Rectal smooth muscle tissue (tissue), 1 donor: ENCODE data around the gene SLC8B1.
"Not testable (repeated sequence)": the region's sequence is repeated elsewhere in the genome, so short reads cannot be mapped to it uniquely, and the experiment has no call there.

Experiments
- H3K27ac ChIP-seq: one replicate; pipeline ENCODE4 v1.7.0; 2013; ENCODE audit warnings: low read depth, low read length, inconsistent platforms
- H3K27me3 ChIP-seq: one replicate; pipeline ENCODE4 v1.7.0; 2013; ENCODE audit warnings: low read length; ENCODE audit not compliant: control insufficient read depth, insufficient read depth
- H3K36me3 ChIP-seq: one replicate; pipeline ENCODE4 v1.7.0; 2013; ENCODE audit warnings: low read length; ENCODE audit not compliant: control insufficient read depth, insufficient read depth
- H3K4me1 ChIP-seq: one replicate; pipeline ENCODE4 v1.7.0; 2013; ENCODE audit warnings: low read length; ENCODE audit not compliant: control insufficient read depth, insufficient read depth
- H3K4me3 ChIP-seq: one replicate; pipeline ENCODE4 v1.7.0; 2013; ENCODE audit warnings: low read length
- H3K9ac ChIP-seq: one replicate; pipeline ENCODE4 v1.7.0; 2013; ENCODE audit warnings: low read length

The SLC8B1 gene

DNA sequence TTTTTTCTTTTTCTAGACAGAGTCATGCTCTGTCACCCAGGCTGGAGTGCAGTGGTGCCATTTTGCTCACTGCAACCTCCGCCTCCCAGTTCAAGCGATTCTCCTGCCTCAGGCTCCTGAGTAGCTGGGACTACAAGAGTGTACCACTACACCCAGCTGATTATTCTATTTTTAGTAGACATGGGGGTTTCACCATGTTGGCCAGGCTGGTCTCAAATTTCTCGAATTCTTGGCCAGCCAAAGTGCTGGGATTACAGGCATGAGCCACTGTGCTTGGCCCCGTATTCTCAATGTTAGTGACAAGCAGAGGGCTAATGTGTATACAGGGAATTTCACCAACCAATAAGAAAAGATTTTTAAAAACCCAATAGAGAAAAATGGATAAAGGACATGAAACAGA is 31.9 kb upstream of the SLC8B1 start:
- no peaks in the 10 kb centered on the region for H3K36me3 ChIP-seq
- no peak overlapping the region for H3K4me3 ChIP-seq
- no peaks in the 10 kb centered on the region for H3K4me1 ChIP-seq
- no peak overlapping the region for H3K27ac ChIP-seq
- H3K27me3 ChIP-seq = no peaks in the 10 kb centered on the region
- H3K9ac ChIP-seq = no peak overlapping the region

DNA sequence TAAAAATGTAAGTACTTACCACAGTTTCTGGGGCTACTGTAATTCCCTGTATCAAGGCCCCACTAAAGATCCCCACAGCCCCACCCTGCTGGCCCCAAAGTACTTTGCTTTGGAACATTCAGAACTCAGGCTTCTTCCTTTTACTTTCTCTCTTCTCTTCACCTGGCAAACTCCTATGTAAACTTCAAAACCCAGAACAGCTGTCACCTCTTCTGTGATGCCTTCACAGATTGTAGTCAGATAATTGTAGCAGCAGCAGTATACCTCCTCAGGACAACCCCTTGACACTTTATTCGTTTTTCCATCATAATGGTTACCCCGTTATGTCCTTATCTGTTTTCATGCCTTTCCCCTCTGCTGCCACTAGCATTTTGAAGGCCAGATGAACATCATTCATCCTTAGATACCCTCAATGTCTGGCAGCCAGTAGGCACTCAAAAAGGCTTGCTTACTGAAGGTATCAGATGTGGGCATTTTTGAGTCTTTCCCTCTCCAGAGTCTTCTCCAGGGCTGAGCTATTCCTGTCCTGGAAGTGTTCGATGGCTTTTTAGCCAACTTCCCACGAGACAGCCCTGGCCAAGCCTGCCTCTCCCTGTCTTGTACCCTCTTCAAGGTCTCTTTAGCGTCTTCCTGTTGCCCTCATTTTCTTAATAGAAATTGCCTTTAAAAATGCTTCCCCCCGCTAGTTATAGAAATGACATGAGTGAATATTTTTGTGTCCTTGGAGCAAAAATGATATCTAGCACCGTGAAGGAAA is 30.9 kb upstream of the SLC8B1 start:
- Histone ChIP-seq H3K36me3 (no peaks in the 10 kb centered on the region), H3K27me3 (no peaks in the 10 kb centered on the region), H3K4me1 (no peaks in the 10 kb centered on the region), H3K4me3 (no peak overlapping the region), H3K9ac (no peak overlapping the region), H3K27ac (no peak overlapping the region)

DNA sequence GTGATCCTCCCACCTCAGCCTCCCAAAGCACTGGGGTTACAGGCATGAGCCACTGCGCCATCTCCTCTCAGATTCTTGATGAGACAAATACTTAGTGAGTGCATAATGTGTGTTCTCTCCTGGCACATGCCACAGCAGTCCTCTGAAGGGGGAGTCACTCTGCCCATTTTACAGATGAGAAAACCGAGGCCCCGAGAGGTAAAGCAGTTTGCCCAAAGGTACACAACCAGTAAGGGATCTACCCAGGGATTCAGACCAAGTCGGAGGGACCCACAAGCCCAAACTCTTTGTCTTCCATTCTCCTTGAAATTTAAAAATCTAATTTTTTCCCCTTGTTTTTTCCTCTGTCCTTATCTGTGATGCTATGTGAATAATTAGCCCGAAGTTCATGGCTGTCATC is 29.8 kb upstream of the SLC8B1 start:
- no peaks in the 10 kb centered on the region for H3K27me3 ChIP-seq

DNA sequence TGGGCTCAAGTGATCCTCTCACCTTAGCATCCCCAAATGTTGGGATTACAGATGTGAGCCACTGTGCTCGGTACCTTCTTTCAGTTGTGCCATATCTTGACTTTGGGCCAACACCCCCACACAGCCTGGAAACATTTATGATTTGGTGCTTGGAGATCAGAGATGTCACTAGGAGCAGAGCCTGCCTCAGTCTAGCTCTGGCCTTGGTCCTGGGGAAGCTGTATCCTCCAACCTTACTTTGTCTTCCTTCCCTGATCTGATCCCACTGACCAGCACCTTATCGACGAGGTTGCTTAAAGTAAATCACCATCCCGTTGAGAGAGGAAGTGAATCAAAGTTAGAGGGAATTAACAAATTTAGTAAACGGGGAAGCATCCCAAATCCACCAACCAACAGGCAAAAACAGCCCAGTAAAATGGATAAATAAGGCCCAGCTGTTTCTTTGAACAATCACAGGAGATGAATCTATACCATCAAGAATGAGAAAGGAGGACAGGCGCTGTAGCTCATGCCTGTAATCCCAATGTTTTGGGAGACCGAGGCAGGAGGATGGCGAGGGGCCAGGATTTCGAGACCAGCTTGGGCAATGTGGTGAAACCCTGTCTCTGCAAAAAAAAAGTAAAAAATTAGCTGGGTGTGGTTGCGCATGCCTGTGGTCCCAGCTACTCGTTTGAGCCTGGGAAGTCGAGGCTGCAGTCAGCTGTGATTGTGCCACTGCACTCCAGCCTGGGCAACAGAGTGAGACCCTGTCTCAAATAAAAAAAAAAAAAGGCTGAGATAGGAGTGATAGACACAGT is 26.9 kb upstream of the SLC8B1 start:
- no peak overlapping the region for H3K27ac ChIP-seq
- no peak overlapping the region for H3K9ac ChIP-seq
- H3K27me3 ChIP-seq = no peaks in the 10 kb centered on the region
- no peak overlapping the region for H3K4me3 ChIP-seq
- H3K36me3 ChIP-seq = no peaks in the 10 kb centered on the region
- H3K4me1 ChIP-seq = peaks cover 3% of the 10 kb centered on the region

More for the DNA sequence above, 29.8 kb upstream of the SLC8B1 start:
- Histone ChIP-seq H3K36me3 (no peaks in the 10 kb centered on the region), H3K27ac (no peak overlapping the region), H3K9ac (no peak overlapping the region), H3K4me1 (no peaks in the 10 kb centered on the region), H3K4me3 (no peak overlapping the region)

DNA sequence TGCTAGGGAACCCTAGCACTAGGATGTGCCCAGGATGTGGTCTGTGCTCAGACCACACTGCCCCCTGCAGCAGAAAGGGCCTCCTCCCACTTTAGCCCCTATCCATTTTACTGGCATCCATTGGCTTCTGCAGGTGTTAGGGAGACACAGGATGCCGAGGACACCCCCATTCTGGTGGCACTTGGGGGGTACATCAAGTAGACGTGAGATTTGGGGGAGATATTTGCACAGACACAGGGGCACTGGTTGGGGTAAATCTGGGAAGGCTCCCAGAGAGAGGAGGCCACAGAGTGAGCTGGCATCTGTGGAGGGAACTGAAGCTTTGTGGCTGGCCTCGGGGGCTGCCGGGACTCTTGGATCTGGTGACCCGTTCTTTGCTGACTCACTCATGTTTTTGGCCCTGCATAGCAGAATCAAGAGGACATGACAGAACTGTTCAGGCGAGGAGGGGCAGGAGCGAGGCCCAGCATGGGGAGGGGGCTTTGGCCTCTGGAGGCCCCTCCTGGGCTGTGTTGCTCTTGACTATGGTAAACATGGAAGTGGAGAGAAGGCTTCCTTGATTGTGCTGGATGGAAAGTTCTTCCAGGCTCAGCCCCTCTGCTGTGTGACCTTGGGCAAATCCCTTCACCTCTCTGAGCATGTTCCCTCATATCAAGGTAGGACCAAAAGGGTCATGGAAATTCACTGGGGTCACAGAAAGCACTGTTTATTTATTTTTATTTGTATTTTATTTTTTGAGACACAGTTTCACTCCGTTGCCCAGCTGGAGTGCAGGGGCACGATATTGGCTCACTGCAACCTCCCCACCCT is 25.2 kb upstream of the SLC8B1 start:
- peaks cover 3% of the 10 kb centered on the region for H3K4me1 ChIP-seq
- H3K27ac ChIP-seq = no peak overlapping the region
- H3K9ac ChIP-seq = no peak overlapping the region
- no peaks in the 10 kb centered on the region for H3K36me3 ChIP-seq
- H3K27me3 ChIP-seq = no peaks in the 10 kb centered on the region
- peak overlapping the region; percentile 89 for H3K4me3 ChIP-seq

DNA sequence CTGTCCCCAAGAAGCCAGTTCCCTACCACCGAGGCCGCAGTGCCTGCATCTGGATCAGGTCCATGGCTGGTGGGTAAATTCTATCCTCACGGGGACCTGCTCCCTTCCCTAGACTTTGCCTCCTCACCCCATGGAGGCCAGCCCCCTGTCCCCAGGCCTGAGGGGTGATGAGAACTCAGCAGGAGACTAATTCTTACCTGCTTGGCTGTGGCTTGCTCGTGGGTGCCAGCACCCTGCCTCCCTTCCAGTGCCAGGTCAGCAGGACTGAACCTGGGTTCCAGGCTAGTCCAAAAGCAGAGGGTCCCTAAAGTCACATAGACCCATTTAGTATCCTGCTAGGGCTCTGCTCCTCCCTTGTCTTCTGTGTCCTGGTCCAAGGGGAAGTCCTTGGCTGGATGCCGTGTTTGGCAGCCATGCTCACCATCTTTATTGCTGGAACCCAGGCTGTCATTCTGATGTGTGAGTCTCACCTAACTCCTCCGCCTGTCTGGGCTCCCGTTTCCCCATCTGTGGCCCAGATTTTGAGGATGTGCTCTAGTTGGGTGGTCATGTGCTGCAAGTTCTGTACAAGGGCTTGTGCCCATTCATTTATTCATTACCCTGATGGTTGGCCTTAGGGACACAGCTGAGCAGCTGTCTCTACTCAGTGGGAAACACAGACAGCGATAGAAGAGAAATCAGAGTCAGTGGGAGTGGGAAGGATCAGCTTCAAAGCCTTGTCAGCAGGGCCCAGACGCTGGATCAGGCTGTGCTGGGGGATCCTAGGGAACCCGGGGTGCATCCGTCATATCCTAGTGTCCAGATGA is 24.4 kb upstream of the SLC8B1 start:
- Histone ChIP-seq H3K27ac (peak overlapping the region; percentile 80), H3K36me3 (no peaks in the 10 kb centered on the region), H3K27me3 (no peaks in the 10 kb centered on the region), H3K9ac (peak overlapping the region; percentile 65), H3K4me1 (peaks cover 3% of the 10 kb centered on the region), H3K4me3 (peak overlapping the region; percentile 89)

DNA sequence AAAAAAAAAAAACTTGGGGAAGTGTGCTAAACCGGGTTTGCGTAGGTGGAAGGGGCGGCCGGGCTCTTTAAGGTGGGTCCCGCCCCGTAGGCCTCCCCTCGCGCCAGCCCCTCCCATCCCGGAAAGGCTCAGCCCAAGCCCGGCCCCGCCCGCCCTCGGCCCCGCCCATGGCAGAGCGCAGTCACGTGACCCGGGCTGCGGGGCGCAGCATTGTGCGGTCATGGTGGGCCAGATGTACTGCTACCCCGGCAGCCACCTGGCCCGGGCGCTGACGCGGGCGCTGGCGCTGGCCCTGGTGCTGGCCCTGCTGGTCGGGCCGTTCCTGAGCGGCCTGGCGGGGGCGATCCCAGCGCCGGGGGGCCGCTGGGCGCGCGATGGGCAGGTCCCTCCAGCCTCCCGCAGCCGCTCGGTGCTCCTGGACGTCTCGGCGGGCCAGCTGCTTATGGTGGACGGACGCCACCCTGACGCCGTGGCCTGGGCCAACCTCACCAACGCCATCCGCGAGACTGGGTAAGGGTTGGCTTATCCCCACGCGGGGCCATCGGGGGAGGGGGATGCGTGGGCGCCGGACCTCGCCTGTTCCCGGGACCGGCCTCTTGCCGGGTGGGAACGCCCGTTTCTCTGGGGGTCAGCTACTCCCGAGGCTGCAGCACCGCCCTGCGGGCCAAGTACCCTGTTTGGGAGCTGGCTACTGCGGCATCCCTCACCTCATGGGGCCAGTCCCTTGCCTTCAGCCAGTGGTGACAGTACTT is 23.6 kb upstream of the SLC8B1 start, which contains the start of gene PLBD2:
PLBD2 (plus strand) TSS at position 207 of the 752 bp plus-strand sequence; CDS start at position 221, 14 bp downstream.
- Histone ChIP-seq H3K27ac (peak within 1 kb of the TSS; percentile 80), H3K36me3 (no peaks in the 10 kb centered on the region), H3K27me3 (no peaks in the 10 kb centered on the region), H3K4me3 (peak within 1 kb of the TSS; percentile 89), H3K4me1 (peaks cover 3% of the 10 kb centered on the region), H3K9ac (peak within 1 kb of the TSS; percentile 65)

DNA sequence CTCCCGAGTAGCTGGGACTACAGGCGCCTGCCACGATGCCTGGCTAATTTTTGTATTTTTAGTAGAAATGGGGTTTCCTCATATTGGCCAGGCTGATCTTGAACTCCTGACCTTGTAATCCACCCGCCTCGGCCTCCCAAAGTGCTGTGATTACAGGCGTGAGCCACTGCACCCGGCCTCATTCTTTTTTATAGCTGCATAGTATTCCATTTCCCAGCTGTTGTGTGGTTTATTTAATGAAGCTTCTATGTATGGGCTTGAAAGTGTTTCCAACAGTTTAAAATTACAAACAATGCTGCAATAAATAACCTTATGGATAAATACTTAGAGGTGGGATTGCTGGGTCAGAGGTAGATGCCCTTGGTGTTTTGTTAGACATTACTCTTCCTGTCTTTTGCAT is 19.3 kb upstream of the SLC8B1 start:
- H3K36me3 ChIP-seq, H3K9ac ChIP-seq, H3K4me1 ChIP-seq, H3K27me3 ChIP-seq, H3K4me3 ChIP-seq, H3K27ac ChIP-seq: not testable (repeated sequence)

DNA sequence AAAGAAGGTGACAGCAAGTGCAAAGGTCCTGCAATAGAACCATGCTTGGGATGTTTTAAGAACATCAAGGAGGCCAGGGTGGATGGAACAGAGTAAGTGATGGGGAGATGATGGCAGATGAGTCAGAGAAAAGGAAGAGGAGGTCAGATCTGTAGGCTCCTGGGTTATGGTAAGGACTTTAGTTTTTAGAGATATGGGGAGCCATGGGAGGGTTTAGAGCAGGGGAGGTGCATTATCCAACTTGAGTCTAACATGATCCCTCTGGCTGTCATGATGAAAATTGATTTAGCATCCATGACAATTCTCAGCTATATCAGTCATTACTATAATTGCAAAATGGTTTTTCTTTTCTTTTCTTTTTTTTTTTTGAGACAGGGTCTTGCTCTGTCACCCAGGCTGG is 16.2 kb upstream of the SLC8B1 start:
- Histone ChIP-seq H3K27ac (no peak overlapping the region), H3K27me3 (no peaks in the 10 kb centered on the region), H3K4me1 (no peaks in the 10 kb centered on the region), H3K36me3 (no peaks in the 10 kb centered on the region), H3K9ac (no peak overlapping the region), H3K4me3 (no peak overlapping the region)

DNA sequence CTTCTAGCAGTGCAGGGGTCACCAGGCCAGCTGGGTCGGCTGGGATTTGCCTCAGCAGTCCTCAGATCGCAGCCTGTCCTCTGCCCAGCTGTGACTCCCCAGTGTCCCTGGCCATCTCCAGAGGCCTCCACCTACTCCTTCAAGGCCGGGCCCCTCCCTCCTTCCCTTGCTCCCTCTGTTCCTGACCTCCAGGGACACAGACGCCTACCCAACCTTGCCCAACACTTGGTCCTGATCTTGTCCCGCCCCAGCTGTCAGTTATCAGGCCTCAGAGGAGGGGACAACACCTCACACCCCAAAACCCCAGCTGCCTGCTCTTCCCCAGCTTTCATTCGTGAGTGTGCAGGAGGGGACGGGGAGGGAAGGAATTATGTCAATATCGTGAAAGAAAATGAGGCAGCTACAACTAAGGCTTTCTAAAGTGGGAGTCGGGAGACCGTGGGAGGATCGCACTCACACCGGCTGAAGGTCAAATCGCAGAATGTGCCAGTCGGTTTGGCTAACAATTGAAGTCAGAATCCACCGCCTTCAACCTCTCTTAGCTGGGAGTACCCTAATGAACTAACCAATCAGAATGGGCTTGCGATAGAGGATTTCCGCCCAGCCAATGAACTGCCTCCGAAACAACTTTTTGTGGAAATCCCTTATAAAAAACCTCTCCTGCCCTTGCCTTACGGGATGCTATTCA is 14.1 kb upstream of the SLC8B1 start:
- no peak overlapping the region for H3K4me3 ChIP-seq
- H3K4me1 ChIP-seq = no peaks in the 10 kb centered on the region
- no peak overlapping the region for H3K27ac ChIP-seq
- no peaks in the 10 kb centered on the region for H3K36me3 ChIP-seq
- H3K9ac ChIP-seq = no peak overlapping the region
- H3K27me3 ChIP-seq = no peaks in the 10 kb centered on the region

DNA sequence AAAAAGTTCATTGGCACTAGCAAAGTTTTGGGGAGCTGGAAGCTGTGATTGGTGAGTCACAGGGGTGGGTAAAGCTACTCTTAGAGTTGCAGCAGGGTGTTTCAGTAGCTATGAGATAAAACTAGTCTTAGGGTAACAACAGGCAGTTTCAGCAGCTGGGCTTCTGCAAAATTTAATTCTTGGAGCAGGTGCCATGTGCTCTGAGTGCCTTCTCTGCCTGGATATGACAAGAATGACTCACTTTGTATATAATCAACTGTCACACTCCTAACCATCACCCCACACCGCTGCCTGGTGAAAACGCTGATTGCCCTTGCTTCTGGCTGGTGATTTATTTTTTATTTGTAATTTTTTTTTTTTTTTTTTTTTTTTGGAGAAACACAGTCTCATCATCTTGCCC is 13.0 kb upstream of the SLC8B1 start:
- Histone ChIP-seq H3K27ac (no peak overlapping the region), H3K27me3 (no peaks in the 10 kb centered on the region), H3K4me3 (no peak overlapping the region), H3K36me3 (no peaks in the 10 kb centered on the region), H3K4me1 (no peaks in the 10 kb centered on the region), H3K9ac (no peak overlapping the region)
